ENCODE results near the gene EHBP1L1.
"Not testable (repeated sequence)": the region's sequence is repeated elsewhere in the genome, so short reads cannot be mapped to it uniquely, and the experiment has no call there.

EHBP1L1 gene

GRCh38 chr11:65560555-65561418 lies 15.1 kb upstream of the EHBP1L1 start:
- peak; percentile 73 for DNase-seq (ENCODE audit: low spot score)
- FAIRE-seq: no peak

GRCh38 chr11:65562020-65562419 lies 13.8 kb upstream of the EHBP1L1 start:
- FAIRE-seq: no peak
- no peak for DNase-seq (ENCODE audit: low spot score)

GRCh38 chr11:65562788-65563187 lies 13.1 kb upstream of the EHBP1L1 start:
- DNase-seq (ENCODE audit: low spot score): no peak
- FAIRE-seq: no peak

GRCh38 chr11:65563601-65564000 lies 12.3 kb upstream of the EHBP1L1 start:
- no peak for DNase-seq (ENCODE audit: low spot score)
- FAIRE-seq: no peak

- not testable (repeated sequence) for FAIRE-seq; DNase-seq (ENCODE audit: low spot score)
Measured at GRCh38 chr11:65564879-65565559, 10.8 kb upstream of the EHBP1L1 start.

GRCh38 chr11:65565624-65566453 lies 10.0 kb upstream of the EHBP1L1 start:
- DNase-seq (ENCODE audit: low spot score): no peak
- FAIRE-seq: no peak

GRCh38 chr11:65569164-65569972 lies 6.5 kb upstream of the EHBP1L1 start:
- FAIRE-seq (no peak), DNase-seq (ENCODE audit: low spot score) (no peak)

GRCh38 chr11:65569973-65570918 lies 5.6 kb upstream of the EHBP1L1 start, which contains the start of gene ZNRD2:
Gene ZNRD2 (plus strand): TSS chr11:65570477. CDS start chr11:65570492, 15 bp downstream.
- peak; percentile 97 for DNase-seq (ENCODE audit: low spot score)
- peak; percentile 94 for FAIRE-seq

GRCh38 chr11:65571420-65571819 lies 4.4 kb upstream of the EHBP1L1 start:
- no peak for FAIRE-seq
- no peak for DNase-seq (ENCODE audit: low spot score)

- no peak for DNase-seq (ENCODE audit: low spot score)
- FAIRE-seq: no peak
Measured at GRCh38 chr11:65571940-65572339, 3.9 kb upstream of the EHBP1L1 start.

GRCh38 chr11:65572356-65573051 lies 3.3 kb upstream of the EHBP1L1 start, which contains the start of gene FAM89B:
Gene FAM89B (plus strand): TSS chr11:65572538. CDS start chr11:65572670, 132 bp downstream.
- no peak for FAIRE-seq

GRCh38 chr11:65573391-65574079 lies 2.3 kb upstream of the EHBP1L1 start:
- FAIRE-seq: no peak
- DNase-seq (ENCODE audit: low spot score): no peak

More at GRCh38 chr11:65572356-65573051, 3.3 kb upstream of the EHBP1L1 start, which contains the start of gene FAM89B:
- peak; percentile 81 for DNase-seq (ENCODE audit: low spot score)

- FAIRE-seq (peak; percentile 5), DNase-seq (ENCODE audit: low spot score) (peak; percentile 96)
Measured at GRCh38 chr11:65574109-65574810, 1.6 kb upstream of the EHBP1L1 start.

GRCh38 chr11:65574811-65575567 lies 864 bp upstream of the EHBP1L1 start:
- FAIRE-seq (no peak), DNase-seq (ENCODE audit: low spot score) (no peak)

GRCh38 chr11:65576232-65576866 lies 496 bp downstream of the EHBP1L1 start:
- DNase-seq (ENCODE audit: low spot score): no peak
- FAIRE-seq: no peak
